ENCODE results near the gene HSDL2.

Gene HSDL2

GRCh38 chr9:112404508-112404932 is 24.6 kb downstream of the HSDL2 start:
- no peak for TF ChIP-seq CREB1 (IDR thresholded peaks at IDR 0.05; ENCODE audit: low read depth)
- TF ChIP-seq NFIC (IDR thresholded peaks at IDR 0.05), result no peak
- no peak for TF ChIP-seq USF1 (IDR thresholded peaks at IDR 0.05)
- no peak for TF ChIP-seq FOXM1 (IDR thresholded peaks at IDR 0.05; ENCODE audit: borderline replicate concordance, low read depth)
- no peak for TF ChIP-seq TCF12 (IDR thresholded peaks at IDR 0.05; ENCODE audit: low read depth)
- no peak for TF ChIP-seq RAD21 (IDR thresholded peaks at IDR 0.05; ENCODE audit: low read depth)

- TF ChIP-seq TAF1 (IDR thresholded peaks at IDR 0.05; ENCODE audit: low read depth) (no peak), CREB1 (IDR thresholded peaks at IDR 0.05; ENCODE audit: low read depth) (no peak), NFIC (IDR thresholded peaks at IDR 0.05) (no peak), EGR1 (IDR thresholded peaks at IDR 0.05) (no peak), CEBPB (IDR thresholded peaks at IDR 0.05) (no peak), EP300 (IDR thresholded peaks at IDR 0.05; ENCODE audit: borderline replicate concordance) (no peak), USF1 (IDR thresholded peaks at IDR 0.05) (no peak), TCF12 (IDR thresholded peaks at IDR 0.05; ENCODE audit: low read depth) (no peak), YY1 (IDR thresholded peaks at IDR 0.05; ENCODE audit: low read depth) (no peak), REST (IDR thresholded peaks at IDR 0.05; ENCODE audit: low read depth) (no peak)
Observed at GRCh38 chr9:112408275-112408674, 28.4 kb downstream of the HSDL2 start.

- TF ChIP-seq TAF1 (IDR thresholded peaks at IDR 0.05; ENCODE audit: low read depth) (no peak), NFIC (IDR thresholded peaks at IDR 0.05) (no peak), CREB1 (IDR thresholded peaks at IDR 0.05; ENCODE audit: low read depth) (no peak), TEAD4 (IDR thresholded peaks at IDR 0.05) (no peak), REST (IDR thresholded peaks at IDR 0.05; ENCODE audit: low read depth) (no peak), MAX (IDR thresholded peaks at IDR 0.05) (no peak), CEBPB (IDR thresholded peaks at IDR 0.05) (no peak), YY1 (IDR thresholded peaks at IDR 0.05; ENCODE audit: low read depth) (no peak), RAD21 (IDR thresholded peaks at IDR 0.05; ENCODE audit: low read depth) (no peak), TCF12 (IDR thresholded peaks at IDR 0.05; ENCODE audit: low read depth) (no peak), USF1 (IDR thresholded peaks at IDR 0.05) (no peak), EP300 (IDR thresholded peaks at IDR 0.05; ENCODE audit: borderline replicate concordance) (no peak)
Observed at GRCh38 chr9:112408819-112409218, 28.9 kb downstream of the HSDL2 start.

GRCh38 chr9:112409758-112410157 is 29.9 kb downstream of the HSDL2 start:
- TF ChIP-seq NFIC (IDR thresholded peaks at IDR 0.05), result no peak
- TF ChIP-seq EGR1 (IDR thresholded peaks at IDR 0.05), result no peak
- no peak for TF ChIP-seq ZBTB7A (IDR thresholded peaks at IDR 0.05; ENCODE audit: low read depth)
- TF ChIP-seq RAD21 (IDR thresholded peaks at IDR 0.05; ENCODE audit: low read depth), result no peak
- no peak for TF ChIP-seq EP300 (IDR thresholded peaks at IDR 0.05; ENCODE audit: borderline replicate concordance)
- TF ChIP-seq TAF1 (IDR thresholded peaks at IDR 0.05; ENCODE audit: low read depth), result no peak
- no peak for TF ChIP-seq CEBPB (IDR thresholded peaks at IDR 0.05)
- no peak for TF ChIP-seq MAX (IDR thresholded peaks at IDR 0.05)

- TF ChIP-seq CEBPB (IDR thresholded peaks at IDR 0.05) (no peak), NFIC (IDR thresholded peaks at IDR 0.05) (no peak), TCF12 (IDR thresholded peaks at IDR 0.05; ENCODE audit: low read depth) (no peak), RAD21 (IDR thresholded peaks at IDR 0.05; ENCODE audit: low read depth) (no peak)
Observed at GRCh38 chr9:112411626-112412027, 31.7 kb downstream of the HSDL2 start.

GRCh38 chr9:112420208-112420607 is 40.3 kb downstream of the HSDL2 start:
- TF ChIP-seq TAF1 (IDR thresholded peaks at IDR 0.05; ENCODE audit: low read depth), result no peak
- no peak for TF ChIP-seq FOXM1 (IDR thresholded peaks at IDR 0.05; ENCODE audit: borderline replicate concordance, low read depth)
- TF ChIP-seq RAD21 (IDR thresholded peaks at IDR 0.05; ENCODE audit: low read depth), result no peak
- no peak for TF ChIP-seq CEBPB (IDR thresholded peaks at IDR 0.05)
- TF ChIP-seq REST (IDR thresholded peaks at IDR 0.05; ENCODE audit: low read depth), result no peak
- no peak for TF ChIP-seq YY1 (IDR thresholded peaks at IDR 0.05; ENCODE audit: low read depth)
- TF ChIP-seq EGR1 (IDR thresholded peaks at IDR 0.05), result no peak
- TF ChIP-seq USF1 (IDR thresholded peaks at IDR 0.05), result no peak
- TF ChIP-seq MAX (IDR thresholded peaks at IDR 0.05), result no peak
- no peak for TF ChIP-seq ZBTB7A (IDR thresholded peaks at IDR 0.05; ENCODE audit: low read depth)
- TF ChIP-seq CREB1 (IDR thresholded peaks at IDR 0.05; ENCODE audit: low read depth), result no peak
- no peak for TF ChIP-seq TCF12 (IDR thresholded peaks at IDR 0.05; ENCODE audit: low read depth)
- TF ChIP-seq EP300 (IDR thresholded peaks at IDR 0.05; ENCODE audit: borderline replicate concordance), result no peak
- no peak for TF ChIP-seq NFIC (IDR thresholded peaks at IDR 0.05)
- no peak for TF ChIP-seq TEAD4 (IDR thresholded peaks at IDR 0.05)
